ENCODE data around the gene RBM19. TPM values are rescaled to one million over a fixed set of nuclear protein-coding genes. Genes with fewer than 3 reads are reported as not detected.

Gene RBM19
- total RNA-seq, 1 experiment from 2014 or later, result 47.2 TPM

DNA sequence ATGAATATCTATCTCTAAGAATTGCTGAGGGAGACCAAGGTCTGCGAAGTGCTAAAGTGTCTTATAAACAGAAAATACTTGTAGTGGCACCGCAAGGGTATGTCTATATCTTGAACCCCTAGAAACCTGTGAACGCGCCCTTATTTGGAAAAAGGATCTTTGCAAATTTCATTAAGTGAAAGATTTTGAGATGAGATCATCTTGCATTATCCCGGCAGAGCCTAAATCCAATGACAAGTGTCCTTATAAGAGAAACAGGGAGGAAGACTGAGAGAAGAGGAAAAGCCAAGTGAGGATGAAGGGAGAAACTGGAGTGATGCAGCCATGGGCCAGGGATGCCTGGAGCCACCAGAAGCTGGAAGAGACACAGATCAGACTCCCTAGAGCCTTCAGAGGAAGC lies 27.7 kb downstream of the RBM19 start:
- intact Hi-C loops (cut with micrococcal nuclease; ENCODE audit: unreplicated experiment), result no loop called here
- Mint-ChIP-seq H3K36me3 (ENCODE audit: insufficient read depth, unreplicated experiment) (peaks cover 40% of the 10 kb centered on the region), H3K27ac (ENCODE audit: unreplicated experiment) (no peak overlapping the region), H3K27me3 (ENCODE audit: unreplicated experiment) (no peaks in the 10 kb centered on the region), H3K4me3 (ENCODE audit: low read depth, unreplicated experiment) (no peak overlapping the region), H3K9me3 (ENCODE audit: low read depth, unreplicated experiment) (no peaks in the 10 kb centered on the region), H3K4me1 (ENCODE audit: low read depth, unreplicated experiment) (no peaks in the 10 kb centered on the region)
- no peak for DNase-seq
- TF ChIP-seq, protein P1, sequence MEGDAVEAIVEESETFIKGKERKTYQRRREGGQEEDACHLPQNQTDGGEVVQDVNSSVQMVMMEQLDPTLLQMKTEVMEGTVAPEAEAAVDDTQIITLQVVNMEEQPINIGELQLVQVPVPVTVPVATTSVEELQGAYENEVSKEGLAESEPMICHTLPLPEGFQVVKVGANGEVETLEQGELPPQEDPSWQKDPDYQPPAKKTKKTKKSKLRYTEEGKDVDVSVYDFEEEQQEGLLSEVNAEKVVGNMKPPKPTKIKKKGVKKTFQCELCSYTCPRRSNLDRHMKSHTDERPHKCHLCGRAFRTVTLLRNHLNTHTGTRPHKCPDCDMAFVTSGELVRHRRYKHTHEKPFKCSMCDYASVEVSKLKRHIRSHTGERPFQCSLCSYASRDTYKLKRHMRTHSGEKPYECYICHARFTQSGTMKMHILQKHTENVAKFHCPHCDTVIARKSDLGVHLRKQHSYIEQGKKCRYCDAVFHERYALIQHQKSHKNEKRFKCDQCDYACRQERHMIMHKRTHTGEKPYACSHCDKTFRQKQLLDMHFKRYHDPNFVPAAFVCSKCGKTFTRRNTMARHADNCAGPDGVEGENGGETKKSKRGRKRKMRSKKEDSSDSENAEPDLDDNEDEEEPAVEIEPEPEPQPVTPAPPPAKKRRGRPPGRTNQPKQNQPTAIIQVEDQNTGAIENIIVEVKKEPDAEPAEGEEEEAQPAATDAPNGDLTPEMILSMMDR (IDR thresholded peaks at IDR 0.05; ENCODE audit: unreplicated experiment), result no peak
- CTCF ChIA-PET, result no interaction called here
- BruUV-seq (replicated peaks), result no TSS peak

DNA sequence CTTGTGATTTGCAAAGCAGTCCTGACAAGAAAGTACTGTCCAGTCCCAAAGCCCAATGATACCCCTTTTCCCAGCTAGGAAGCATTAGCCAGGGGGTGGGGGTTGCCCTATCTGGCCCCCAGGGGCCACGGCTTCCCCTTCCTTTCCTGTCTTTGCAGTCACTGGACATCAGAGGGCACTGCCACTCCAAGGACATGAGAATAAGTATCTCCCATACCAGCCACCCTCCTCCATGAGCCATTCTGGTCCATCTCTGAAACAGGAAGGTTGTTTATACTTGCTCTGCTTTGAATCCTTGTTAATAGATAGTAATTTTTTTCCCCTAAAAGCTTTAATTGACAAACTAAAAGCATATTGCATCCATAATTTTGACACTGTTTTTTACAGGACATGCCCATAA lies 29.7 kb downstream of the RBM19 start:
- intact Hi-C loops (cut with micrococcal nuclease; ENCODE audit: unreplicated experiment), result no loop called here
- H3K9me3 Mint-ChIP-seq (ENCODE audit: low read depth, unreplicated experiment), result no peaks in the 10 kb centered on the region
- no peaks in the 10 kb centered on the region for H3K27me3 Mint-ChIP-seq (ENCODE audit: unreplicated experiment)
- CTCF ChIA-PET, result interaction anchor here (0.6 kb wide), 1 partner anchor 68 kb away, joined by 3 read pairs; no protein-coding TSS in a partner anchor
- H3K36me3 Mint-ChIP-seq (ENCODE audit: insufficient read depth, unreplicated experiment), result peaks cover 27% of the 10 kb centered on the region
- TF ChIP-seq, protein P1 (IDR thresholded peaks at IDR 0.05; ENCODE audit: unreplicated experiment), result no peak
- no peak for DNase-seq
- no peak overlapping the region for H3K4me3 Mint-ChIP-seq (ENCODE audit: low read depth, unreplicated experiment)
- H3K27ac Mint-ChIP-seq (ENCODE audit: unreplicated experiment), result no peak overlapping the region
- no peaks in the 10 kb centered on the region for H3K4me1 Mint-ChIP-seq (ENCODE audit: low read depth, unreplicated experiment)
- no TSS peak for BruUV-seq (replicated peaks)

DNA sequence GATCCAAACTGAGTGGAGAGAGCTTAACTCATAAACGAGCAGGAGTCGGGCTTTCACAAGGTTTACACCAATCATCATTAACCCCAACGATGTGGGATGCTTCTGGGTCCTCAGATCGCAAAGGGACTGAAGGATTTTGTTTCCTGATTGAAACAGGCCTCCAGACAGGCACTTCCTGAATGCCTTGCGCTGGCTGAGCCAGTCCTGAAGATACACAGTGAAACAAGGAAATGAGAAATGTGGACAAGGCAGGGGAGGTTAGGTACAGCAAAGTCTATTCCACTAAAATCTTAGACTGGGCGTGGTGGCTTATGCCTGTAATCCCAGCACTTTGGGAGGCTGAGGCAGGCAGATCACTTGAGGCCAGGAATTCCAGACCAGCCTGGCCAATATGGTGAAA lies 30.7 kb downstream of the RBM19 start:
- Mint-ChIP-seq H3K9me3 (ENCODE audit: low read depth, unreplicated experiment) (no peaks in the 10 kb centered on the region), H3K4me1 (ENCODE audit: low read depth, unreplicated experiment) (no peaks in the 10 kb centered on the region), H3K4me3 (ENCODE audit: low read depth, unreplicated experiment) (no peak overlapping the region), H3K36me3 (ENCODE audit: insufficient read depth, unreplicated experiment) (peaks cover 23% of the 10 kb centered on the region), H3K27me3 (ENCODE audit: unreplicated experiment) (no peaks in the 10 kb centered on the region), H3K27ac (ENCODE audit: unreplicated experiment) (no peak overlapping the region)
- TF ChIP-seq, protein P1 (IDR thresholded peaks at IDR 0.05; ENCODE audit: unreplicated experiment), result no peak
- DNase-seq, result no peak
- CTCF ChIA-PET, result no interaction called here
- intact Hi-C loops (cut with micrococcal nuclease; ENCODE audit: unreplicated experiment), result no loop called here
- no TSS peak for BruUV-seq (replicated peaks)

DNA sequence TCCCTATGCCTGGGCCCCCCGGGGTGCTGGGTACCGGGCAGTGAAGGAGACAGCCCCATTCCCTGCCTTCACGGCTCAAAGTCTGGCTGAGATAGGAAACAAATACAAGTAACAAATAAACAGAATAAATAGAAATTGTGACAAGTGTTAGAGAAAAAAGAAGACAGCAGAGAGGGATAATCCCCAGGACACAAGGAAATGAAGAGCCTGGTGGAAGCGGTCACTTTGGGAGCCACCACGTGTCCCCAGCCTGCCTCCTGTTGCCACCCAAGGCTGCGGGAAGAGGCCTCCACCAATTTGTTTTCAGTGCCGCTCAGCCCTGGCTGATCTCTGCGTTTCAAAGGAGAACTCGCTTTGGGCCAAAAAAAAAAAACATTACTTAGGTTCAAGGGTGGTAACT lies 31.2 kb downstream of the RBM19 start:
- Mint-ChIP-seq H3K9me3 (ENCODE audit: low read depth, unreplicated experiment) (no peaks in the 10 kb centered on the region), H3K4me3 (ENCODE audit: low read depth, unreplicated experiment) (no peak overlapping the region), H3K27me3 (ENCODE audit: unreplicated experiment) (no peaks in the 10 kb centered on the region), H3K4me1 (ENCODE audit: low read depth, unreplicated experiment) (no peaks in the 10 kb centered on the region), H3K36me3 (ENCODE audit: insufficient read depth, unreplicated experiment) (peaks cover 23% of the 10 kb centered on the region), H3K27ac (ENCODE audit: unreplicated experiment) (no peak overlapping the region)
- DNase-seq, result no peak
- CTCF ChIA-PET, result no interaction called here
- intact Hi-C loops (cut with micrococcal nuclease; ENCODE audit: unreplicated experiment), result no loop called here
- TF ChIP-seq, protein P1 (IDR thresholded peaks at IDR 0.05; ENCODE audit: unreplicated experiment), result no peak
- no TSS peak for BruUV-seq (replicated peaks)

Measured in Calu3 (cell line).